ENCODE measurements around the gene SEPTIN5. TPM values are rescaled to one million over a fixed set of nuclear protein-coding genes. Genes with fewer than 3 reads are reported as not detected.
A peak's percentile ranks its signal among the peaks of the same experiment; 100 is the strongest.

SEPTIN5 gene
- total RNA-seq, 1 donor from 2014 or later: 3.9 TPM

DNA sequence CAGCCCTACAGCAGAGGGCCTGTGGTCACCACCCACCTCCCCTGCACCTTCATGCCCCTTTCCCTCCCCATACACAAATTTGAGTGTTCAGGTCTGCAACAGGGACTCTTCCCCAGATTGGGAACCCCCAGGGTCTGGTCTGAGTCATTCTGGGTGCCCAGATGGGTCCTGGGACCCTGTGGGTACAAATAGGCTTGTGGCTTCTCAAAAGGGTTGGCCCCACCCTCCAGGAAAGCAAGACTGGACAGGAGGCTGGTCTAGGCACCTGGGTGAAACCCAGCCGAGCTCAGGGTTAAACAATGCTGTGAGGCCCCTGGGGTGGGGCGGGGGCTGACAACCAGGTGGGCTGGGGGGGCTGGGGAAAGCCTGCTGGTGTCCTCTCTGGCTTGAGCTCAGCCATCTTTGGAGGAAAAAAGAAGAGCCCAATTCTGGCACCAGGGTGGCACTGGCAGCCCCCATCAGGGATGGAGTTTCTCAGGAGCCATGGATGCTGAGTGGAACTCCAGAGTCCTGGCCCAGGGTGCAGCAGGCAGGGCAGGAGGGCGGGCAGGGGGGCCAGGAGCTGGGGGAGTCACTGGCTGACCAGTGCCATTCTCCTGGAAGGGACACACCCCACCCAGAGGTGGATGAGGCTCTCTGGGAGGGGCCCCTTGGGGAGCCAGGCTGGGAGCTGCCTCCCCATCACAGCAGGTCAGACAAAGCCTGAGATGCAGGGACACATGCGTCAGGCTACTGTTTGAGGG is 1.1 kb downstream of the SEPTIN5 start:
- no peak for DNase-seq (ENCODE audit: low read depth)
- TF ChIP-seq, protein P1, sequence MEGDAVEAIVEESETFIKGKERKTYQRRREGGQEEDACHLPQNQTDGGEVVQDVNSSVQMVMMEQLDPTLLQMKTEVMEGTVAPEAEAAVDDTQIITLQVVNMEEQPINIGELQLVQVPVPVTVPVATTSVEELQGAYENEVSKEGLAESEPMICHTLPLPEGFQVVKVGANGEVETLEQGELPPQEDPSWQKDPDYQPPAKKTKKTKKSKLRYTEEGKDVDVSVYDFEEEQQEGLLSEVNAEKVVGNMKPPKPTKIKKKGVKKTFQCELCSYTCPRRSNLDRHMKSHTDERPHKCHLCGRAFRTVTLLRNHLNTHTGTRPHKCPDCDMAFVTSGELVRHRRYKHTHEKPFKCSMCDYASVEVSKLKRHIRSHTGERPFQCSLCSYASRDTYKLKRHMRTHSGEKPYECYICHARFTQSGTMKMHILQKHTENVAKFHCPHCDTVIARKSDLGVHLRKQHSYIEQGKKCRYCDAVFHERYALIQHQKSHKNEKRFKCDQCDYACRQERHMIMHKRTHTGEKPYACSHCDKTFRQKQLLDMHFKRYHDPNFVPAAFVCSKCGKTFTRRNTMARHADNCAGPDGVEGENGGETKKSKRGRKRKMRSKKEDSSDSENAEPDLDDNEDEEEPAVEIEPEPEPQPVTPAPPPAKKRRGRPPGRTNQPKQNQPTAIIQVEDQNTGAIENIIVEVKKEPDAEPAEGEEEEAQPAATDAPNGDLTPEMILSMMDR (conservative IDR thresholded peaks at IDR 0.05; ENCODE audit: low read depth, low read length): no peak
- no peak overlapping the region for H3K4me3 ChIP-seq (ENCODE audit: low read depth, low read length)

DNA sequence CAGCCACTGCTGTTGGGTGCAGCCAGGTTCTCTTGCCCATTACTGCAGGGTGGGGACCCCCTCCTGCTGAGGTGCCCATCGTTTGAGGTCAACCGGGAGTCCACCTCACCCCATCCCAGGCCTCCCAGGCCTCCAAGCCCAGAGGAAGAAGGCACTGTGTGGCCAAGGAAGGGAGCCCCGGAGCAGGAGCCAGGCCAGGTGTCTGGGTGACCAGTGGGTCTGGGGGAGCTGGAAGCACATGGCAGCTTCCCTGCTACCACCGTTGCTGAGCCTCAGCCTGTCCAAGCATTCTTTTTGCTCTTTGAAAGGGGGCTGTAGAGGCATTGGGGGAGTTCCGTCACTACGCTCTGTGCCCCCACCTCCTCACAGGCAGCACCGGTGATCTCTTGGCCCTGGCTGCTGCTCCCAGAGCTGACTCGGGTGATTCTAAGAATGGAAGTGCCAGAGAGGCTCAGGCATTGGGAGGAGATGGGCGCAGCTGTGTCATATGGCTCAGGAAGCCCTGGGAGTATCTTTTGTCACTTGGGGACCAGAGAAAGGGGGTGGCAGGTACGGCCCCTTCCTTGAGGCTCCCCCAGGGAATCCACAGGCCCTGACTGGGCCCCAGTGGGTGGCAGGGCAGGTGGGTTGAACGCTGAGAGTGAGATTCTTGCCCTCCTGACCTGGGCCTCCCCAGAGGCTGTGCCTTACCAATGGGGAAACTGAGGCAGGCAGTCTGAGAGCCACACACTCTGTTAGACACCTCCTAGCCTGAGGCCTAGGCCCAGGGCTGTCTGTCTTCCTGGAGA is 1.9 kb downstream of the SEPTIN5 start:
- TF ChIP-seq, protein P1 (conservative IDR thresholded peaks at IDR 0.05; ENCODE audit: low read depth, low read length): no peak
- no peak overlapping the region for H3K4me3 ChIP-seq (ENCODE audit: low read depth, low read length)
- DNase-seq (ENCODE audit: low read depth): no peak

DNA sequence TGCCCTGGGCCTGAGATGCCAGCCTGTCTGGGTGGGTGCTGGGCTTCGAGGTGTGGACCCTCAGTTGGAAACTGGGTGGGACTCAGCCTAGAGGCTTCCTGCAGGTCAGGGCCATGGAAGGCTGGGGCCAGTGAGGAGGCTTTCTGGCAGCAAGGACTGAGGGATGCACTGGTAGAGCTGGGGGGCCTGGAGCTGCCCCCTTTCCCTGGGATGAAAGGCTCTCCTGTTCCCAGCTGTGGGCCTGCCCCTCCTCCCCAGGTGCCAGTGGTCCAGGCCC is 2.5 kb downstream of the SEPTIN5 start:
- TF ChIP-seq, protein P1 (conservative IDR thresholded peaks at IDR 0.05; ENCODE audit: low read depth, low read length): no peak
- no peak for DNase-seq (ENCODE audit: low read depth)
- H3K4me3 ChIP-seq (ENCODE audit: low read depth, low read length): no peak overlapping the region

DNA sequence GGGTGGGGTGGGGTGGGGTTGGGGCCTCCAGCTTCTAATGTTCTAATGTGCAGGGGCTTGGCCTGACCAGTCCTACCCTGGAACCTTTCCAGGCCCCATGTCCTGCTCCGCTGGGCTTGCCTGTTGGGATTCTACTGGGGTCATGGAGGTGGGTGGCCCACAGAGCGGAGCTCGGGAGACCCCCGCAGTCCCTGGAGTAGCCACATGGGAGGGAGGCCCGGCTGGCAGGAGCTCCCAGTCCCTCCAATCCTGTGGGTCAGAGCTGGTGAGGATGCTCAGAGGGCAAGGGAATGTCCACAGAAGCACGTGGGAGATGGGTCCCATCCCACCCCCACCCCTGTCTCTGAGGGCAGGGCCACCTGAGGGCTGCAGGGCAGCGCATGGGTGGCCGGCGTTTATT is 2.9 kb downstream of the SEPTIN5 start:
- no peak for DNase-seq (ENCODE audit: low read depth)
- no peak overlapping the region for H3K4me3 ChIP-seq (ENCODE audit: low read depth, low read length)
- TF ChIP-seq, protein P1 (conservative IDR thresholded peaks at IDR 0.05; ENCODE audit: low read depth, low read length): no peak

DNA sequence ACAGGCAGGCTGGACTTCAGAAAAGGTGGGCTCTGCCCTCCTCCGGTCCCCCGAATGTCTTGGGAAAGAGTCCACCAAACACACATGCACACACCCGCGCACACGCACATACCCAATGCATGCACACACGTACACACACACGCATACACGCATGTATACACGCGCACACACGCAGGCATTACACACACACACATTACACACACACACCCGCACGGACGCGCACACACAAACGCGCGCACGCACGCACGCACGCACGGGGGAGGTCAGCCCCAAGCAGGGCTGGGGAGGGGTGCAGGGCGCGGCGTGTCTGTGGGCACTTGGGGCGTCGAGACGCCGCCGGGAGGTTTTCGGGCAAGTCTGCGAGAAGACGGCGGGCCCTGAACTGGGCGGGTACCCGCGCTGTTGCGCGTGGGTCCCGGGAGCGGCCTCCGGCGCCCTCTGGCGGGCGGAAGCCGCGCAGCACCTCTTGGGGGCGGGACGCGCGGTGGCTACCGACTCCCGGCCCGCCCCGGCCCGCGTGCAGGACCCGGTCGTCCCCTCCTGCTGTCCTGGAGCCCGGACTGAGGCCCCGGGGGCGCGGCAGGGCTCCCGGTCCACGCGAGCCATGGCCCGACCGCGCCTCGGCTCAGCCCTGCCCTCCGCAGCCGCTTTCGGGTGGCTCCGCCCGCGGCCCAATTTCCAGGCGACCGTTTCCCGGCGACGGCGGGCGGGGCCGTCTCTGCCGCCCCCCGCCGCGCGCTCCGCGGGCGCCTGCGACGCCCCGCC is 3.6 kb downstream of the SEPTIN5 start:
- TF ChIP-seq, protein P1 (conservative IDR thresholded peaks at IDR 0.05; ENCODE audit: low read depth, low read length): peak; percentile 57
- H3K4me3 ChIP-seq (ENCODE audit: low read depth, low read length): peak overlapping the region; percentile 44
- no peak for DNase-seq (ENCODE audit: low read depth)

DNA sequence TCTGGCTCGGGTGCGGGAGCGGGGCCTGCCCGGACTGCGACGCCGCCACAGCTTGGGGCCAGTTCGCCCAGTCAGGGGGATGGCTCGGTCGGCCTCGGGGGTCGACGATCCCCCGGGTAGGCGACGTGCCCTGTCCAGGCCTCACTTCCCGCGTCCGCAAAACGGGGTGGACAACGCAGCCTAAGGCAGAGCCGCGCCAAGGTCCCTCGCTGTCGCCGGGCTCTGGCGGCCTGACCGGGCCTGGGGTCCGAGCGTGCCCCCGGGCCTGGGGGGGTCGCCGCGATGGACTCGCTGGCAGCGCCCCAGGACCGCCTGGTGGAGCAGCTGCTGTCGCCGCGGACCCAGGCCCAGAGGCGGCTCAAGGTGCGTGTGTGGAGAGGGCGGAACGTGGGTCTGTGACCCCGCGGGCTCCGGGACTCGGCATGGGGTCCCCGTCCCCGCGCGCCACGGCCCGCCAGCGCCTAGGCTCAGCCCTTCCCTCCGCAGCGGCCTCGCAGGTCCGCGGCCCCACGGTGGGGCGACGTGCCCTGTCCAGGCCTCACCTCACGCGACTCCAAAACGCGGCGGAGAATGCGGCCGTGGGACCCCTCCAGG is 4.2 kb downstream of the SEPTIN5 start:
- TF ChIP-seq, protein P1 (conservative IDR thresholded peaks at IDR 0.05; ENCODE audit: low read depth, low read length): no peak
- H3K4me3 ChIP-seq (ENCODE audit: low read depth, low read length): peak overlapping the region; percentile 44
- no peak for DNase-seq (ENCODE audit: low read depth)
